CD14-positive monocyte (primary cell): ENCODE results near the gene RRP8. TPM values are rescaled to one million over a fixed set of nuclear protein-coding genes. Genes with fewer than 3 reads are reported as not detected.

ENCODE experiments used
- DNase-seq, 3 donors: peaks; one replicate each; pipeline ENCODE4 v3.0.0-alpha.2; 2011 to 2022
- H2AFZ ChIP-seq: 2 replicates; pipeline ENCODE4 v1.6.0; 2012; ENCODE audit warnings: mild to moderate bottlenecking, low read depth, low read length, inconsistent platforms; ENCODE audit not compliant: insufficient read depth, poor library complexity, severe bottlenecking
- H3K27ac ChIP-seq, 2 donors: 1 replicate in 1 of 2; 2 replicates in 1 of 2; pipeline ENCODE4 v1.5.1; 2012 to 2013; ENCODE audit warnings: low read length in 2 of 2, control low read depth in 1 of 2, inconsistent platforms in 1 of 2, low read depth in 1 of 2, mild to moderate bottlenecking in 1 of 2
- H3K27me3 ChIP-seq, 2 donors: one replicate each; pipeline versions ENCODE4 v1.6.0 to v1.6.1; 2011 to 2013; ENCODE audit warnings: low read length in 2 of 2; ENCODE audit not compliant: control insufficient read depth in 2 of 2, insufficient read depth in 2 of 2
- H3K36me3 ChIP-seq, 2 donors: replicated peaks in 1 of 2; 1 replicate in 1 of 2; 2 replicates in 1 of 2; pipeline versions ENCODE4 v1.5.1 to v1.6.1; 2012 to 2013; ENCODE audit warnings: low read length in 2 of 2, control low read depth in 1 of 2, inconsistent platforms in 1 of 2, mild to moderate bottlenecking in 1 of 2; ENCODE audit not compliant: insufficient read depth in 2 of 2, control insufficient read depth in 1 of 2
- H3K4me1 ChIP-seq, 2 donors: 1 replicate in 1 of 2; 2 replicates in 1 of 2; pipeline versions ENCODE4 v1.5.1 to v1.6.1; 2012 to 2013; ENCODE audit warnings: low read length in 2 of 2, control low read depth in 1 of 2, inconsistent platforms in 1 of 2, mild to moderate bottlenecking in 1 of 2, moderate library complexity in 1 of 2; ENCODE audit not compliant: insufficient read depth in 2 of 2, control insufficient read depth in 1 of 2
- H3K4me2 ChIP-seq: replicated peaks from 2 replicates; pipeline ENCODE3; 2012; ENCODE audit warnings: low read length, moderate library complexity, mild to moderate bottlenecking; ENCODE audit not compliant: poor library complexity, severe bottlenecking; ENCODE audit errors: extremely low read depth
- H3K4me3 ChIP-seq, 3 experiments: fragments of 200-600 bp in 1 of 3; sonication (generic) in 1 of 3; replicated peaks in 1 of 3; 1 replicate in 2 of 3; 2 replicates in 1 of 3; pipeline ENCODE4 v1.5.1; 2011 to 2013; ENCODE audit warnings: low read length in 3 of 3, mild to moderate bottlenecking in 3 of 3, control low read depth in 2 of 3, low read depth in 2 of 3, inconsistent platforms in 1 of 3, moderate library complexity in 1 of 3
- H3K79me2 ChIP-seq: 2 replicates; pipeline ENCODE4 v1.6.0; 2012; ENCODE audit warnings: mild to moderate bottlenecking, control low read depth, inconsistent platforms, low read length, moderate library complexity; ENCODE audit not compliant: insufficient read depth
- H3K9ac ChIP-seq: 2 replicates; pipeline ENCODE4 v1.6.0; 2017; ENCODE audit warnings: low read length, mild to moderate bottlenecking; ENCODE audit not compliant: insufficient read depth, poor library complexity, severe bottlenecking
- H3K9me3 ChIP-seq, 2 donors: replicated peaks in 1 of 2; 1 replicate in 1 of 2; 2 replicates in 1 of 2; pipeline versions ENCODE4 v1.5.1 to v1.6.1; 2012 to 2013; ENCODE audit warnings: low read length in 2 of 2, control low read depth in 1 of 2; ENCODE audit not compliant: control insufficient read depth in 1 of 2, insufficient read depth in 1 of 2
- H4K20me1 ChIP-seq: 2 replicates; pipeline ENCODE4 v1.6.0; 2012; ENCODE audit warnings: mild to moderate bottlenecking, low read length, control low read depth, moderate library complexity; ENCODE audit not compliant: insufficient read depth
- H3K27ac Mint-ChIP-seq, 7 donors: one replicate each; pipeline ENCODE4 v1.8.0; 2020; ENCODE audit warnings: mild to moderate bottlenecking in 7 of 7, mixed read lengths in 7 of 7, moderate library complexity in 6 of 7, inconsistent platforms in 2 of 7
- H3K27me3 Mint-ChIP-seq, 3 donors: one replicate each; pipeline ENCODE4 v1.8.0; 2021 to 2022; ENCODE audit warnings: low read depth in 3 of 3, mild to moderate bottlenecking in 3 of 3, mixed read lengths in 3 of 3, moderate library complexity in 3 of 3, inconsistent platforms in 1 of 3
- H3K36me3 Mint-ChIP-seq, 2 donors: one replicate each; pipeline ENCODE4 v1.8.0; 2020; ENCODE audit warnings: mixed read lengths in 2 of 2, inconsistent platforms in 1 of 2, mild to moderate bottlenecking in 1 of 2
- H3K4me1 Mint-ChIP-seq: one replicate; pipeline ENCODE4 v1.8.0; 2020; ENCODE audit warnings: mild to moderate bottlenecking, mixed read lengths
- H3K4me3 Mint-ChIP-seq, 2 donors: one replicate each; pipeline ENCODE4 v1.8.0; 2020; ENCODE audit warnings: mild to moderate bottlenecking in 2 of 2, mixed read lengths in 2 of 2, moderate library complexity in 1 of 2
- H3K9me3 Mint-ChIP-seq, 7 donors: one replicate each; pipeline ENCODE4 v1.8.0; 2020 to 2022; ENCODE audit warnings: mixed read lengths in 7 of 7, mild to moderate bottlenecking in 6 of 7, moderate library complexity in 6 of 7, inconsistent platforms in 2 of 7
- WGBS: methylation state at CpG from one replicate; pipeline ENCODE4 v1.1.5; 2013; ENCODE audit warnings: missing lambda C conversion rate; ENCODE audit not compliant: insufficient coverage; 5-methylcytosine and 5-hydroxymethylcytosine counted together
- intact Hi-C, 2 donors: fragments of 100-400 bp; cut with micrococcal nuclease; formaldehyde crosslinking; loops; one replicate each; pipeline versions ENCODE4 v1.15.0 to v1.15.1; 2023
- polyA plus RNA-seq, 3 donors: library from polyadenylated mRNA; depleted of rRNA in 1 of 3; unstranded in 2 of 3; stranded (reverse) in 1 of 3; fragments of 300-500 nt in 2 of 3; fragments of >200 nt in 1 of 3; fragmentation: Illumina TruSeq in 2 of 3; gene quantifications; 1 replicate in 2 of 3; 2 replicates in 1 of 3; pipeline ENCODE4 v1.2.3, GENCODE V29; 2012 to 2021
- TF ChIP-seq, protein P1 (sequence below): fragments of 200-600 bp; IDR thresholded peaks from one replicate; pipeline ENCODE4 v1.8.0; 2022; ENCODE audit warnings: antibody characterized with exemption, mild to moderate bottlenecking

RRP8 gene
- polyA plus RNA-seq, 3 donors = 7.2 to 14.1 (median 11.9) TPM

DNA sequence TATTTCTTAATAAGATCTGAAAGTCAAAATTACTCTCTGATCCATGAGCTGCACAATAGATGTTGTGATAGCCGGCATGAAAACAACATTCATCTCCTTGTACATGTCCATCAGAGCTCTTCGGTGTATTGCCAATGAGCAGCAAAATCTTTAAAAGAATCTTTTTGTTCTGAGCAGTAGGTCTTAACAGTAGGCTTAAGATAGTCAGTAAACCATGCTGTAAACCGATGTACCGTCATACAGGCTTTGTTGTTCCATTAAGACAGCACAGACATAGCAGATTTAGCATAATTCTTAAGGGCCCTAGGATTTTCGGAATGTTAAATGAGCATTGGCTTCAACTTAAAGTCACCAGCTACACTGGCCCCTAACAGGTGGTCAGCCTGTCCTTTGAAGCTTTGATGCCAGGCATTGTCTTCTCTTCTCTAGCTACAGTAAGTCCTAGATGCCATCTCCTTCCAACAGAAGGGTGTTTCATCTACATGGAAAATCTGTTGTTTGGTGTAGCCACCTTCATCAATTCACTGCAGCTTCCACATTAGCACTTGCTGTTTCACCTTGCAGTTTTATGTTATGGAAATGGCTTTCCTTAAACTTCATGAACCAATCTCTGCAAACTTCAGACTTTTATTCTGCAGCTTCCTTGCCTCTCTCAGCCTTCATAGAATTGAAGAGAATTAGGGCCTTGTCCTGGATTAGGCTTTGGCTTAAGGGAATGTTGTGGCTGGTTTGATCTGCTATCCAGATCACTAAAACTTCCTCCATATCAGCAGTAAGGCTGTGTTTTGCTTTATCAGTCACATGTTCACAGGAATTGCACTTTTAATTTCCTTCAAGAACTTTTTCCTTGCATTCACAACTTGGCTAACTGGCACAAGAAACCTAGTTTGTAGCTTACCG is 28.4 kb downstream of the RRP8 start:
- Histone ChIP-seq H3K27me3 (peaks cover 0 to 4% of the 10 kb centered on the region in 2 donors), H3K4me3 (no peak overlapping the region), H3K79me2 (no peaks in the 10 kb centered on the region), H2AFZ (no peak overlapping the region), H3K9ac (no peak overlapping the region), H3K4me2 (no peak overlapping the region), H3K36me3 (peaks cover 0 to 4% of the 10 kb centered on the region in 2 donors), H3K9me3 (peaks cover 0 to 9% of the 10 kb centered on the region in 2 donors), H4K20me1 (no peaks in the 10 kb centered on the region), H3K4me1 (peaks cover 2 to 5% of the 10 kb centered on the region in 2 donors), H3K27ac (no peak overlapping the region)
- no peak for DNase-seq
- H3K36me3 Mint-ChIP-seq = peaks cover 14 to 37% of the 10 kb centered on the region in 2 donors
- H3K9me3 Mint-ChIP-seq = peaks cover 0 to 14% (median 7%) of the 10 kb centered on the region in 7 donors
- H3K27ac Mint-ChIP-seq = no peak overlapping the region
- TF ChIP-seq, protein P1, sequence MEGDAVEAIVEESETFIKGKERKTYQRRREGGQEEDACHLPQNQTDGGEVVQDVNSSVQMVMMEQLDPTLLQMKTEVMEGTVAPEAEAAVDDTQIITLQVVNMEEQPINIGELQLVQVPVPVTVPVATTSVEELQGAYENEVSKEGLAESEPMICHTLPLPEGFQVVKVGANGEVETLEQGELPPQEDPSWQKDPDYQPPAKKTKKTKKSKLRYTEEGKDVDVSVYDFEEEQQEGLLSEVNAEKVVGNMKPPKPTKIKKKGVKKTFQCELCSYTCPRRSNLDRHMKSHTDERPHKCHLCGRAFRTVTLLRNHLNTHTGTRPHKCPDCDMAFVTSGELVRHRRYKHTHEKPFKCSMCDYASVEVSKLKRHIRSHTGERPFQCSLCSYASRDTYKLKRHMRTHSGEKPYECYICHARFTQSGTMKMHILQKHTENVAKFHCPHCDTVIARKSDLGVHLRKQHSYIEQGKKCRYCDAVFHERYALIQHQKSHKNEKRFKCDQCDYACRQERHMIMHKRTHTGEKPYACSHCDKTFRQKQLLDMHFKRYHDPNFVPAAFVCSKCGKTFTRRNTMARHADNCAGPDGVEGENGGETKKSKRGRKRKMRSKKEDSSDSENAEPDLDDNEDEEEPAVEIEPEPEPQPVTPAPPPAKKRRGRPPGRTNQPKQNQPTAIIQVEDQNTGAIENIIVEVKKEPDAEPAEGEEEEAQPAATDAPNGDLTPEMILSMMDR = no peak
- peaks cover 0 to 13% (median 10%) of the 10 kb centered on the region in 3 donors for H3K27me3 Mint-ChIP-seq
- 93% methylated on average over 3 of the region's 6 CpGs for WGBS
- H3K4me3 Mint-ChIP-seq = no peak overlapping the region
- intact Hi-C loops = no loop called here
- H3K4me1 Mint-ChIP-seq = peaks cover 10% of the 10 kb centered on the region

DNA sequence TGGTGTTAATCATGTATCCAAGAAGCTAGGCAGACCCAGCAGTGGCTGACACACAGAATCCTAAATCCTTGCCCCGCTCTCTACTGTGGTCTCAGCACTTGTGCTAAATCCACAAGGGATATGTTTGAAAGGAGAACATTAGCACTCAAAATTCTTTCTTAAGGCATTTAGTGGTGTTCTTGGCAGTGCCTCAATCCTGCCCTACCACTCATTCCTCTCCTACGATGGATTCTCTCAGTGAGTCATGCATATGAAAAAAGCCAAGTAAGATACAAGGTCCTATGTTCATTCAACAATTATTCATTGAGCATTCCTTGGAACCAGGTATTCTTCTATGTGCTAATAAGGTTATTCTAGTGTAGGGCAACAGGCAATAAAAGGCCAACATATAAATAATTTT is 31.2 kb downstream of the RRP8 start:
- H3K36me3 ChIP-seq = no peaks in the 10 kb centered on the region
- Mint-ChIP-seq H3K27ac (no peak overlapping the region), H3K36me3 (peaks cover 10 to 28% of the 10 kb centered on the region in 2 donors)

More for the DNA sequence above, 31.2 kb downstream of the RRP8 start:
- H3K4me2 ChIP-seq = no peak overlapping the region
- peaks cover 0 to 4% of the 10 kb centered on the region in 2 donors for H3K27me3 ChIP-seq
- peaks cover 0 to 9% of the 10 kb centered on the region in 2 donors for H3K9me3 ChIP-seq
- H2AFZ ChIP-seq = no peak overlapping the region
- TF ChIP-seq, protein P1 = no peak
- no peak overlapping the region for H3K27ac ChIP-seq
- Mint-ChIP-seq H3K27me3 (peaks cover 0 to 13% (median 12%) of the 10 kb centered on the region in 3 donors), H3K4me3 (no peak overlapping the region), H3K4me1 (peaks cover 15% of the 10 kb centered on the region), H3K9me3 (peaks cover 0 to 15% (median 7%) of the 10 kb centered on the region in 7 donors)
- DNase-seq = no peak
- no peak overlapping the region for H3K4me3 ChIP-seq
- intact Hi-C loops = no loop called here
- no CpG with 5 or more reads among the region's 2 CpGs for WGBS
- H4K20me1 ChIP-seq = no peaks in the 10 kb centered on the region
- no peak overlapping the region for H3K9ac ChIP-seq
- peaks cover 2 to 5% of the 10 kb centered on the region in 2 donors for H3K4me1 ChIP-seq
- no peaks in the 10 kb centered on the region for H3K79me2 ChIP-seq
